GM12878 (cell line): ENCODE measurements around the gene SKAP1. TPM values are rescaled to one million over a fixed set of nuclear protein-coding genes. Genes with fewer than 3 reads are reported as not detected.

ENCODE experiments used
- ATAC-seq: fragments of 200-7000 bp; cut with Tn5 transposase; 3 replicates; pipeline ENCODE4 v1.9.1; 2020; ENCODE audit warnings: mild to moderate bottlenecking, moderate library complexity
- BruUV-seq: library from RNA; stranded (reverse); fragments of 400-500 nt; replicated peaks from 2 replicates; lab custom pipeline; 2021; lab: Mats Ljungman, UMichigan
- CTCF ChIA-PET: fragments of 300-600 bp; sonication (Branson Sonifier 250); formaldehyde crosslinking; extraction: SDS; loops from one replicate; lab custom pipeline; 2021; ENCODE audit warnings: inconsistent platforms; lab: Yijun Ruan, JAX
- POLR2A ChIA-PET: fragments of 350-600 bp; formaldehyde crosslinking; extraction: SDS; loops from one replicate; lab custom pipeline; 2021; ENCODE audit warnings: inconsistent platforms; lab: Charles Lee
- RAD21 ChIA-PET: fragments of 300-600 bp; sonication (Branson Sonifier 250); formaldehyde crosslinking; loops from one replicate; lab custom pipeline; 2023; ENCODE audit warnings: antibody characterized with exemption; ENCODE audit not compliant: unreplicated experiment; lab: Charles Lee
- SMC1A ChIA-PET: fragments of 300-600 bp; sonication (Branson Sonifier 250); formaldehyde crosslinking; loops from one replicate; lab custom pipeline; 2023; ENCODE audit not compliant: unreplicated experiment, uncharacterized antibody; lab: Charles Lee
- DNase-seq: peaks from one replicate; pipeline ENCODE4 v3.0.0-alpha.2; 2011; ENCODE audit warnings: low read depth, low spot score
- FAIRE-seq: peaks from 3 replicates; lab custom pipeline; 2011; peaks lifted over from hg19 to GRCh38; lab: Jason Lieb, UNC
- H2AFZ ChIP-seq: 2 replicates; pipeline ENCODE4 v1.6.0; 2011; ENCODE audit warnings: low read depth, low read length, control low read depth; ENCODE audit not compliant: control insufficient read depth
- H3K27ac ChIP-seq: 2 replicates; pipeline ENCODE4 v1.5.1; 2011; ENCODE audit warnings: control low read depth; ENCODE audit not compliant: control insufficient read depth, insufficient read depth
- H3K27me3 ChIP-seq, 2 experiments: replicated peaks in 1 of 2; 2 replicates each; pipeline versions ENCODE4 v1.6.0 to v1.6.1; 2011; ENCODE audit warnings: low read length in 1 of 2; ENCODE audit not compliant: control insufficient read depth in 2 of 2, insufficient read depth in 2 of 2
- H3K36me3 ChIP-seq, 2 experiments: 2 replicates each; pipeline ENCODE4 v1.5.1; 2011; ENCODE audit warnings: low read length in 1 of 2; ENCODE audit not compliant: control insufficient read depth in 2 of 2, insufficient read depth in 2 of 2
- H3K4me1 ChIP-seq: 2 replicates; pipeline ENCODE4 v1.6.1; 2011; ENCODE audit warnings: mild to moderate bottlenecking, low read length, moderate library complexity, mixed read lengths; ENCODE audit not compliant: control insufficient read depth, insufficient read depth
- H3K4me2 ChIP-seq: 2 replicates; pipeline ENCODE4 v1.6.0; 2011; ENCODE audit warnings: control low read depth; ENCODE audit not compliant: control insufficient read depth, insufficient read depth
- H3K4me3 ChIP-seq: fragments of 200-600 bp; sonication (generic); 2 replicates; pipeline ENCODE4 v1.5.1; 2016
- H3K79me2 ChIP-seq: 2 replicates; pipeline ENCODE4 v1.6.0; 2011; ENCODE audit warnings: low read length; ENCODE audit not compliant: control insufficient read depth, insufficient read depth
- H3K9ac ChIP-seq: 2 replicates; pipeline ENCODE4 v1.8.0; 2011; ENCODE audit warnings: low read length, control low read depth, mixed read lengths; ENCODE audit not compliant: control insufficient read depth, insufficient read depth
- H3K9me3 ChIP-seq: replicated peaks from 3 replicates; pipeline ENCODE4 v1.5.1; 2011; ENCODE audit warnings: mild to moderate bottlenecking, low read length; ENCODE audit not compliant: control insufficient read depth, insufficient read depth
- H4K20me1 ChIP-seq: 2 replicates; pipeline ENCODE4 v1.6.0; 2011; ENCODE audit not compliant: control insufficient read depth, insufficient read depth
- ATF7 ChIP-seq: fragments of 450-650 bp; IDR thresholded peaks from 2 replicates; pipeline ENCODE4 v1.6.1; 2016; ENCODE audit warnings: low read depth, mild to moderate bottlenecking
- NFYB ChIP-seq: IDR thresholded peaks from 2 replicates; pipeline ENCODE4 v1.6.1; 2011; ENCODE audit warnings: low read depth, mild to moderate bottlenecking, low read length, improper control_type of control experiment, moderate library complexity; ENCODE audit not compliant: insufficient read depth
- ZNF384 ChIP-seq: IDR thresholded peaks from 2 replicates; pipeline ENCODE4 v1.6.1; 2012; ENCODE audit warnings: low read depth, mild to moderate bottlenecking, low read length, improper control_type of control experiment, borderline replicate concordance
- in situ Hi-C: fragments of 300-500 bp; cut with MboI; formaldehyde crosslinking; loops from 9 replicates; pipeline ENCODE4 v1.14.3; 2018; ENCODE audit warnings: mixed read lengths
- intact Hi-C: fragments of 100-400 bp; cut with micrococcal nuclease; formaldehyde crosslinking; loops from one replicate; pipeline ENCODE4 v1.14.2; 2022; ENCODE audit not compliant: unreplicated experiment
- polyA plus RNA-seq, 11 experiments: library from polyadenylated mRNA; depleted of rRNA in 4 of 11; unstranded in 6 of 11; stranded (reverse) in 5 of 11; fragments of >200 nt; fragmentation: Nextera tagmentation in 4 of 11; fragmentation: Illumina TruSeq in 1 of 11; extraction: Ambion mirVana in 4 of 11; extraction: Trizol in 1 of 11; gene quantifications; 1 replicate in 1 of 11; 2 replicates in 10 of 11; pipeline versions ENCODE4 v1.2.1 to v1.2.3, GENCODE V29; 2011 to 2016; ENCODE audit warnings: inconsistent platforms in 2 of 11, missing spikeins in 2 of 11, low read depth in 1 of 11
- total RNA-seq, 4 experiments: library from RNA; depleted of rRNA in 3 of 4; stranded (reverse); fragments of >200 nt in 3 of 4; fragmentation: Illumina TruSeq in 1 of 4; extraction: Trizol in 1 of 4; gene quantifications; 2 replicates each; pipeline versions ENCODE4 v1.2.1 to v1.2.3, GENCODE V29; 2013 to 2021
- TF ChIP-seq, protein P1 (sequence below): fragments of 450-650 bp; IDR thresholded peaks from 2 replicates; pipeline ENCODE4 v1.6.1; 2017; ENCODE audit warnings: mild to moderate bottlenecking, moderate library complexity
- TF ChIP-seq, protein P2 (sequence below): fragments of 450-650 bp; IDR thresholded peaks from 2 replicates; pipeline ENCODE4 v1.6.1; 2016; ENCODE audit warnings: mild to moderate bottlenecking
- TF ChIP-seq, protein P3 (sequence below): fragments of 450-650 bp; conservative IDR thresholded peaks from 2 replicates; pipeline ENCODE4 v1.6.1; 2017; ENCODE audit warnings: mild to moderate bottlenecking, moderate library complexity

Gene SKAP1
- total and polyA plus RNA-seq, 10 of the 15 experiments (the other 5 are each of a cell fraction or from before 2014, with no cell fraction given): 17.1 to 97.6 (median 35.9) TPM

DNA sequence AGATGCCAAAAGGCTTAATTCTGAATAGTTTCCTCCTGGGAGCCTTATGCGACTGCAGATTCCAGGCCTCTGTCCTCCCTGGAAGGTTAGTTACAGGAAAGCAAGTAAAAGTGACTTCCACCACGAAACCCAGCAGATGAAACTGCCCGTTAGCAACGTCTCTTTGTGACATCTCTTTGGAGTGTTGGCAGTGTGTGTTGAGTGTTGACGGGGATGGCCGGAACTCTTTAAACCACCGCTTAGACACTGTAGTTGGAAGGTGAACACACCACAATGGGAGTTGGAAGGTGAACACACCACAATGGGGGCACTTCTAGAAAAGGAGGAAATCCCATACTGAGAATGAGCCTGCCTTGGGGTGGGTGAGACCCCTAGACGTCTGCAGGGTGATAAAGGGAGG is 858 bp downstream of the SKAP1 start (continued):
- TF ChIP-seq, protein P1, sequence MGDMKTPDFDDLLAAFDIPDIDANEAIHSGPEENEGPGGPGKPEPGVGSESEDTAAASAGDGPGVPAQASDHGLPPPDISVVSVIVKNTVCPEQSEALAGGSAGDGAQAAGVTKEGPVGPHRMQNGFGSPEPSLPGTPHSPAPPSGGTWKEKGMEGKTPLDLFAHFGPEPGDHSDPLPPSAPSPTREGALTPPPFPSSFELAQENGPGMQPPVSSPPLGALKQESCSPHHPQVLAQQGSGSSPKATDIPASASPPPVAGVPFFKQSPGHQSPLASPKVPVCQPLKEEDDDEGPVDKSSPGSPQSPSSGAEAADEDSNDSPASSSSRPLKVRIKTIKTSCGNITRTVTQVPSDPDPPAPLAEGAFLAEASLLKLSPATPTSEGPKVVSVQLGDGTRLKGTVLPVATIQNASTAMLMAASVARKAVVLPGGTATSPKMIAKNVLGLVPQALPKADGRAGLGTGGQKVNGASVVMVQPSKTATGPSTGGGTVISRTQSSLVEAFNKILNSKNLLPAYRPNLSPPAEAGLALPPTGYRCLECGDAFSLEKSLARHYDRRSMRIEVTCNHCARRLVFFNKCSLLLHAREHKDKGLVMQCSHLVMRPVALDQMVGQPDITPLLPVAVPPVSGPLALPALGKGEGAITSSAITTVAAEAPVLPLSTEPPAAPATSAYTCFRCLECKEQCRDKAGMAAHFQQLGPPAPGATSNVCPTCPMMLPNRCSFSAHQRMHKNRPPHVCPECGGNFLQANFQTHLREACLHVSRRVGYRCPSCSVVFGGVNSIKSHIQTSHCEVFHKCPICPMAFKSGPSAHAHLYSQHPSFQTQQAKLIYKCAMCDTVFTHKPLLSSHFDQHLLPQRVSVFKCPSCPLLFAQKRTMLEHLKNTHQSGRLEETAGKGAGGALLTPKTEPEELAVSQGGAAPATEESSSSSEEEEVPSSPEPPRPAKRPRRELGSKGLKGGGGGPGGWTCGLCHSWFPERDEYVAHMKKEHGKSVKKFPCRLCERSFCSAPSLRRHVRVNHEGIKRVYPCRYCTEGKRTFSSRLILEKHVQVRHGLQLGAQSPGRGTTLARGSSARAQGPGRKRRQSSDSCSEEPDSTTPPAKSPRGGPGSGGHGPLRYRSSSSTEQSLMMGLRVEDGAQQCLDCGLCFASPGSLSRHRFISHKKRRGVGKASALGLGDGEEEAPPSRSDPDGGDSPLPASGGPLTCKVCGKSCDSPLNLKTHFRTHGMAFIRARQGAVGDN: peak; percentile 53; the same call in 1 of the 2 replicates

DNA sequence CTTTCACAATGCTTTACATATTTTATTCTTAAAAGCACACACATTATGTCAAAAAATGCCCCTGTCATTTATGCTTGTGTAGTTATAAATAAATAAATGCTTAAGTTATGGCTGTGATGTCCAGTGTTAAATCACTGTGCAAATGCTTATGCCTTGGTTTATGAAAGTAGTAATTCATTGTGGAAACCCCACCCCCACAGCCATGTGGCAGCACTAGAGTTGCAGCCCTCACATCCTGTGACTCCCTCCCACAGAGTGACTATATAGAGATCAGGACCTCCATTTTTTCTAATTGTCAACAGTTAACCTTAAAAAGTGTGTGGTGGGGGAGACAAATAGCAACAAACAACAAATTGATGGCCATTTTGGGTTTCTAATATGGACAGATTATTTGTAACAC is 2.4 kb downstream of the SKAP1 start:
- FAIRE-seq: peak; percentile 62
- peak overlapping the region; percentile 96 for H3K4me2 ChIP-seq
- H3K36me3 ChIP-seq: no peaks in the 10 kb centered on the region
- H3K4me3 ChIP-seq: peak overlapping the region; percentile 94
- H3K27me3 ChIP-seq: no peaks in the 10 kb centered on the region
- H3K27ac ChIP-seq: peak overlapping the region; percentile 74
- peak; percentile 80 for ATAC-seq
- no peak overlapping the region for H2AFZ ChIP-seq
- peaks cover 65% of the 10 kb centered on the region for H3K79me2 ChIP-seq
- RAD21 ChIA-PET: interaction anchor here (0.9 to 2.2 kb wide), 10 partner anchors 11 to 424 kb away, joined by 3 to 30 read pairs (median 5); no protein-coding TSS in a partner anchor
- H3K9ac ChIP-seq: peak overlapping the region; percentile 92
- no peak for DNase-seq
- H3K4me1 ChIP-seq: peaks cover 8% of the 10 kb centered on the region
- SMC1A ChIA-PET: interaction anchor here (0.8 to 1.7 kb wide), 15 partner anchors 10 to 92 kb away, joined by 3 to 26 read pairs (median 5); no protein-coding TSS in a partner anchor
- CTCF ChIA-PET: interaction anchor here (0.9 to 1.7 kb wide), 6 partner anchors 11 to 160 kb away, joined by 3 to 23 read pairs (median 3); no protein-coding TSS in a partner anchor
- H4K20me1 ChIP-seq: no peaks in the 10 kb centered on the region
- POLR2A ChIA-PET: interaction anchor here (0.6 to 2.3 kb wide), 10 partner anchors 10 to 465 kb away, joined by 3 to 31 read pairs (median 3); partner anchors contain the start of gene ATP5MC1
- in situ Hi-C loops (no loop called here), intact Hi-C loops (loop anchor here (1.0 kb wide), 1 partner anchor 30 kb away; no protein-coding TSS in a partner anchor)
- no peaks in the 10 kb centered on the region for H3K9me3 ChIP-seq
- no TSS peak for BruUV-seq
- TF ChIP-seq, protein P2, sequence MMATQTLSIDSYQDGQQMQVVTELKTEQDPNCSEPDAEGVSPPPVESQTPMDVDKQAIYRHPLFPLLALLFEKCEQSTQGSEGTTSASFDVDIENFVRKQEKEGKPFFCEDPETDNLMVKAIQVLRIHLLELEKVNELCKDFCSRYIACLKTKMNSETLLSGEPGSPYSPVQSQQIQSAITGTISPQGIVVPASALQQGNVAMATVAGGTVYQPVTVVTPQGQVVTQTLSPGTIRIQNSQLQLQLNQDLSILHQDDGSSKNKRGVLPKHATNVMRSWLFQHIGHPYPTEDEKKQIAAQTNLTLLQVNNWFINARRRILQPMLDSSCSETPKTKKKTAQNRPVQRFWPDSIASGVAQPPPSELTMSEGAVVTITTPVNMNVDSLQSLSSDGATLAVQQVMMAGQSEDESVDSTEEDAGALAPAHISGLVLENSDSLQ: 0 out of 2 replicates have a peak, but pooled peaks have one; percentile 30
- TF ChIP-seq, protein P3, sequence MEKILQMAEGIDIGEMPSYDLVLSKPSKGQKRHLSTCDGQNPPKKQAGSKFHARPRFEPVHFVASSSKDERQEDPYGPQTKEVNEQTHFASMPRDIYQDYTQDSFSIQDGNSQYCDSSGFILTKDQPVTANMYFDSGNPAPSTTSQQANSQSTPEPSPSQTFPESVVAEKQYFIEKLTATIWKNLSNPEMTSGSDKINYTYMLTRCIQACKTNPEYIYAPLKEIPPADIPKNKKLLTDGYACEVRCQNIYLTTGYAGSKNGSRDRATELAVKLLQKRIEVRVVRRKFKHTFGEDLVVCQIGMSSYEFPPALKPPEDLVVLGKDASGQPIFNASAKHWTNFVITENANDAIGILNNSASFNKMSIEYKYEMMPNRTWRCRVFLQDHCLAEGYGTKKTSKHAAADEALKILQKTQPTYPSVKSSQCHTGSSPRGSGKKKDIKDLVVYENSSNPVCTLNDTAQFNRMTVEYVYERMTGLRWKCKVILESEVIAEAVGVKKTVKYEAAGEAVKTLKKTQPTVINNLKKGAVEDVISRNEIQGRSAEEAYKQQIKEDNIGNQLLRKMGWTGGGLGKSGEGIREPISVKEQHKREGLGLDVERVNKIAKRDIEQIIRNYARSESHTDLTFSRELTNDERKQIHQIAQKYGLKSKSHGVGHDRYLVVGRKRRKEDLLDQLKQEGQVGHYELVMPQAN: peak; percentile 64
- 0 out of 2 replicates have a peak, but pooled peaks have one; percentile 20 for TF ChIP-seq NFYB
- TF ChIP-seq ZNF384: peak; percentile 70; the same call in 1 of the 2 replicates
- TF ChIP-seq ATF7: peak; percentile 61
- TF ChIP-seq, protein P1: peak; percentile 84
